GM15510 (cell line): Measurements from ENCODE around the gene DBF4B.
A peak's percentile ranks its signal among the peaks of the same experiment; 100 is the strongest.

Experiments used
- POLR2A ChIP-seq: IDR thresholded peaks from 3 replicates; pipeline ENCODE4 v1.6.1; 2011; ENCODE audit warnings: borderline replicate concordance; ENCODE audit not compliant: insufficient read length; ENCODE audit errors: extremely low read depth

The DBF4B gene

GRCh38 chr17:44708401-44709263 is at the start of gene DBF4B:
Gene DBF4B, plus strand, starts transcription at chr17:44708665. Its CDS starts 156 bp downstream, at chr17:44708821.
- TF ChIP-seq POLR2A, result peak; percentile 45

GRCh38 chr17:44661835-44662234 is 46.6 kb upstream of the DBF4B start:
- no peak for TF ChIP-seq POLR2A

- TF ChIP-seq POLR2A, result no peak
Measured at GRCh38 chr17:44663095-44663494, 45.4 kb upstream of the DBF4B start.

GRCh38 chr17:44664867-44665266 is 43.6 kb upstream of the DBF4B start:
- TF ChIP-seq POLR2A, result no peak

GRCh38 chr17:44666006-44666405 is 42.5 kb upstream of the DBF4B start:
- no peak for TF ChIP-seq POLR2A

GRCh38 chr17:44672479-44673093 is 35.9 kb upstream of the DBF4B start:
- no peak for TF ChIP-seq POLR2A

GRCh38 chr17:44673893-44674292 is 34.6 kb upstream of the DBF4B start:
- TF ChIP-seq POLR2A, result no peak

- TF ChIP-seq POLR2A, result no peak
Measured at GRCh38 chr17:44677136-44677535, 31.3 kb upstream of the DBF4B start.

GRCh38 chr17:44687756-44688155 is 20.7 kb upstream of the DBF4B start:
- no peak for TF ChIP-seq POLR2A

GRCh38 chr17:44688200-44688599 is 20.3 kb upstream of the DBF4B start:
- no peak for TF ChIP-seq POLR2A

- TF ChIP-seq POLR2A, result no peak
Measured at GRCh38 chr17:44688675-44689476, 19.6 kb upstream of the DBF4B start.

- peak; percentile 91 for TF ChIP-seq POLR2A
Measured at GRCh38 chr17:44689477-44690217, 18.8 kb upstream of the DBF4B start, which contains the start of gene CCDC43. Gene CCDC43, minus strand, starts transcription at chr17:44689776. Its CDS starts 23 bp downstream, at chr17:44689753.

- TF ChIP-seq POLR2A, result no peak
Measured at GRCh38 chr17:44693609-44694008, 14.9 kb upstream of the DBF4B start.

- no peak for TF ChIP-seq POLR2A
Measured at GRCh38 chr17:44707755-44708400, 587 bp upstream of the DBF4B start.
